GM19372 (cell line): ENCODE measurements around the gene MCAT.

Experiments used
- ATAC-seq: cut with Tn5 transposase; IDR thresholded peaks from one replicate; pipeline ENCODE4 v1.9.1; 2021; ENCODE audit warnings: mild to moderate bottlenecking, low read depth, moderate library complexity; ENCODE audit not compliant: unreplicated experiment

Gene MCAT

GRCh38 chr22:43173976-43174720 is 30.9 kb upstream of the MCAT start:
- ATAC-seq, result no peak

GRCh38 chr22:43173566-43173965 is 30.4 kb upstream of the MCAT start:
- no peak for ATAC-seq

DNA sequence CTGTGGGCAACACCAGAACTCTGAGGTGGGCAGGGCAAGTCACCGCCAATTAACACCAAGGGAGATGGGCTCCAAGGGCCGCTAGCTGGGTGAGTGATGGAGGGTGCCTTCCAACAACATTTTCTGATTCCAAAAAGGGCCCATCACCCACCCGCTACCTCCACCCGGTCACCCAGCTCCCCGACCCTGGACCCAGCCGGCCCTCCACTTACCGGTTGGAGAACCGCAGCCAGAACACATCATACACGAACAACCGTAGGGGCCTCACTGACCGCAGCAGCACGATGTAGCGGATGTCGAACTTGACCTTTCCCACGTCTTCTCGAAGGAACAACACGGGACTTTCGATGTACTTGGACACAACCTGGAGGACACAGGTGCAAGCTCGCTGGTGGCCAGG is 29.0 kb upstream of the MCAT start:
- no peak for ATAC-seq

- ATAC-seq, result no peak
Measured at GRCh38 chr22:43171607-43172006, 28.4 kb upstream of the MCAT start.

DNA sequence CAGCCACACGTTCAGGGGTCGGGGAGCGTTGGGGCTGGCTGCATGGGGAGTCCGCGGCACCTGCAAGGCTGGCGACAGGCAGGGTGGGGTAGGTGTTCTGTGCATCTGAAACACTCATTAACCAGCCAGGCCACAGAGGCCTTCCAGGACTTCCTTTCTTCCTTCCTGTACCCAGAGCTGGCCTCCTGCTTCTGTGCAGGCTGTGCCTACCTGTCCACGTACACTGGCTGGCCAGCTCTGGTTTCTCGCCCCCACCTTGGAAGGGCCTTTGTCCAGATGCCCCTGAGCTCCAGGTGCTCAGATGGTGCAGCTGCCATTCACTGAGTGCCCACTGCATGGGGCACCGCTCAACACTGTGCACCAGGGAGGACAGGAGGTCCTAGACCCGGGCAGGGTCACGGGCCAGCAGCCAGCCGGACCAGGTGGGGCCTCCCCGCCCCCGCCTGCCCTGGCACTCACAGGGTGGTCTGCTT is 27.9 kb upstream of the MCAT start:
- ATAC-seq, result no peak

DNA sequence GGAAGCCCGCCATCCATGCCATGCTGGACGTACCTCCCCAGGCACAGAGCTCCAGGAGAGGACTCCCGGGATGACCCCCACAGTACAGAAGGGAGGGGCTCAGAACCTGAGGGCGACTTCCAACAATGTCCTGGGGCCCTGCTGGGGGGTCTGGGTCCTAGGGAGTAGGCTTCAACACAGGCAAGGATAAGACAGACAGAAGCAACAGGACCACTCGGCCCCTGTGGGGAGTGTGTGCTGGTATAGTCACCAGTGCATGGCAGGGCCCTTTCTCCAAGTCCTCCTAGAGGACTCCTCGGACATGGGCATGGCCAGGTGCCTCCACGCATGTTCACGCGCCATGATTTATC is 26.9 kb upstream of the MCAT start:
- no peak for ATAC-seq

- ATAC-seq, result no peak
Measured at GRCh38 chr22:43169310-43170130, 26.3 kb upstream of the MCAT start.

DNA sequence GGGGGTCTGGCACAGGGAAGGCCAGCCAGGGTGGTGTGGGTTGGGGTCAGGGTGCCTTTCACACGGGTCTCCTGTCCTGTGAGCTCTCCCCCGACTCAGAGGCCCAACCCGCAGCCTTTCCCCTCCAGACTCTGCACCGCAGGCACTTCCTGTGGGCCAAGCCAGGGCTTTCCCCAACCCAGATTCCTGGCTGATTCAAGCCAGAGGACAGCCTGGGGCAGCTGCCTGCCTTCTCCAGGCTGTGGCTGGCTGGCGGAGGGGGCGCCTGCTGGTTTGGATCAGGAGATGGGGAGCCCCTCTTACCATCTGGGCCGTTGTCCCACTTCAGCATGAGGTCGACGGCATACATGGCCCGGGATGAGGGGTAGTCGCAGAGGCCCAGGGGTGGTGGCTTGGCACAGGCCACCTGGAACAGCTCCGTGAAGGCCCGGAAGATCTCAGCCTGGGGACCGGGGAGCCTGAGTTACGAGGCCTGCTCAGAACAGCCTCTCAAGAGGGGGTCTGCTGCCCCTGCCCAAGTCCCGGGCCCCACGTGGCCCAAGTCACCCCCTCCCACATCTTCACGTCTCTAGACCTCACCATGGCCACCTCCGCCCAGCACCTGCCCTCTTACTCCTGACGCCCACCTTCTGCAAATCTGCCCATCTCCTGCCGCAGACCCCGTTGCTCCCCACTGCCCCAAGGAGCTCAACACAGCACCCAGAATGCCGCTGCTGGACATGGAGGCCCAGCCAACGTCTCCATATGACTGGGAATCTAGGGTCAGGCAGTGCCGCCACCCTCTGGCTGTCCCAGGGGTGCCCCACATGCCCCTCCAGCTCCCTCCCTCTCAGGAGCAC is 25.5 kb upstream of the MCAT start:
- no peak for ATAC-seq

- no peak for ATAC-seq
Measured at GRCh38 chr22:43167001-43167589, 23.9 kb upstream of the MCAT start.

GRCh38 chr22:43166132-43166930 is 23.1 kb upstream of the MCAT start:
- ATAC-seq, result no peak

- no peak for ATAC-seq
Measured at GRCh38 chr22:43164636-43165035, 21.4 kb upstream of the MCAT start.

DNA sequence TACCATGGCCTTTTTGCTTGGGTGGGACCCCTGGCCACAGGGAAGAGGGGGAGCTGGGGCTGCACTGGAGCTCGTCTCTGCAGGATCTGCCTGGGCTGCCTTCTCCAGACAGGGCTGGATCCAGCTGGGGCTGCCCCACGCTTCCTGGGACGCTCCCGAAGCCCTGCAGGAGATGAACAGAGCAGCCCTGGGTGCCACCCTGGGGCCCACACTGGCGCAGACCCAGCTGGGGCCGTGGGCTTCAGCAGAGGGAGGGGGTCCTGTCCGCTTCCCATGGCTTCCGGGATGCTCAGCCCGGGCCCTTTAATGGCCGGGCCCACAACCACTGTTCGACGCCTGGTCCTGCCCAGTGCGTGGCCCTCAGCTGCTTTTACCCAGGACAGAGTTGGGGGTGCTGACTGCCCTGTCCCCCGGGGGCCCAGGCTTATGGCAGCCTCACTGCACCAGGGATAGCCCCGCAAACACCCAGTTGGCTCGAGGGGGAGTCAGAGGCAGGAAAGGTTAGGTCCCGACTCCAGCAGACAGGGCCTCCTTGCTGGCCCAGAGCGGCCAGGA is 20.1 kb upstream of the MCAT start:
- no peak for ATAC-seq

DNA sequence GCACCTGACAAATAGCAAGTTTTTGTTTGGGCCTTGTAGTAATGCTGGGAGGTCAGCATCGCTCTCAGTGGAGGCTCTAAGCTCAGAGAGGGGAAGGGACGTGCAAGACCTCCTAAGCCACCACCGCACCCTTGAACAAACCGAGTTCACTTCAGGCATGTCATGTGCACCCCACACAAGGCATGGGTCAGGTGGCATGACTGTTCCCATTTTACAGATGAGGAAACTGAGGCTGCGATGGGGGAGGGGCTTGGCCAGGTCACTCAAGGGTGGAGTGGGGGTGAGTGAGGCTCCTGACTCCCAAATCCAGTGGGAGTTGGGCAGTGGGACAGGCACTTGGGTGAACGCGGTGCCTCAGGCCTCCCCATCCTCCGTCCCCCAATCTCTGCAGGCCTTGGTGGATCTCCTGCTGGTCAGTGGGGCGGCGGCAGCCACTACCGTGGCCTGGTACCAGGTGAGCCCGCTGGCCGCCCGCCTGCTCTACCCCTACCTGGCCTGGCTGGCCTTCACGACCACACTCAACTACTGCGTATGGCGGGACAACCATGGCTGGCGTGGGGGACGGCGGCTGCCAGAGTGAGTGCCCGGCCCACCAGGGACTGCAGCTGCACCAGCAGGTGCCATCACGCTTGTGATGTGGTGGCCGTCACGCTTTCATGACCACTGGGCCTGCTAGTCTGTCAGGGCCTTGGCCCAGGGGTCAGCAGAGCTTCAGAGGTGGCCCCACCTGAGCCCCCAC is 19.4 kb upstream of the MCAT start:
- ATAC-seq, result no peak

DNA sequence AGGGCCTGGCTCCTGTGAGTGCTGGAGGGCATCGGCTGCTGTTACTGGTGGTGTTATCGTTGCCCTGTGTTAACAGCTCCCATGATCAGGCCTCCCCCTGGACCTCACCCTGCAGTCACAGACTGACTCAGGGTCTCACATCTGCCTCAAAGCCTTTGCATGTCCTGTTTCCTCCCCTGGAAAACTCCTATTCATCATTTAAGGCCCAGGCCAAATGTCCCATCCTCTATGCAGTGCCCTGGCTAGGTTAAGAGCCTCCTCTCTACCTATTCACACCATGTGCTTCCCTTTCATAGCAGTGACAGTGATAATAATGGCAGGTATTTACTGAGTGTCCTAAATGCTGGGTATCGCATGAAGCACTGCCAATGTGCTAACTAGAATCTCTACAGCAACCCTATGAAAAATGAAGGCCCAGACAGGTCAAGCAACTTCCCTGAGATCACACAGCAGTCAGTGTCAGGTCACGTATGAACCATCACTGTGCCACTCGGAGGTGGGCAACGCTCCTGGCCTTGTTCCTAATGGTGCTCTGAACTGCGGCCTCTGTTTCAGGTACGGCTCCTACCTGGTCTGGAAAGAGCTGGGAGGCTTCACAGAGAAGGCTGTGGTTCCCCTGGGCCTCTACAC is 17.4 kb upstream of the MCAT start:
- no peak for ATAC-seq

- ATAC-seq, result no peak
Measured at GRCh38 chr22:43159484-43160178, 16.4 kb upstream of the MCAT start.

- ATAC-seq, result no peak
Measured at GRCh38 chr22:43158778-43159483, 15.7 kb upstream of the MCAT start.

GRCh38 chr22:43157874-43158546 is 14.8 kb upstream of the MCAT start:
- no peak for ATAC-seq
